Measurements from ENCODE around the gene GLTPD2. TPM values are rescaled to one million over a fixed set of nuclear protein-coding genes. Genes with fewer than 3 reads are reported as not detected.
A peak's percentile ranks its signal among the peaks of the same experiment; 100 is the strongest.

Gene GLTPD2
- total and polyA plus RNA-seq, 2 experiments from 2014 or later = 0.50 to 2.2 TPM

DNA sequence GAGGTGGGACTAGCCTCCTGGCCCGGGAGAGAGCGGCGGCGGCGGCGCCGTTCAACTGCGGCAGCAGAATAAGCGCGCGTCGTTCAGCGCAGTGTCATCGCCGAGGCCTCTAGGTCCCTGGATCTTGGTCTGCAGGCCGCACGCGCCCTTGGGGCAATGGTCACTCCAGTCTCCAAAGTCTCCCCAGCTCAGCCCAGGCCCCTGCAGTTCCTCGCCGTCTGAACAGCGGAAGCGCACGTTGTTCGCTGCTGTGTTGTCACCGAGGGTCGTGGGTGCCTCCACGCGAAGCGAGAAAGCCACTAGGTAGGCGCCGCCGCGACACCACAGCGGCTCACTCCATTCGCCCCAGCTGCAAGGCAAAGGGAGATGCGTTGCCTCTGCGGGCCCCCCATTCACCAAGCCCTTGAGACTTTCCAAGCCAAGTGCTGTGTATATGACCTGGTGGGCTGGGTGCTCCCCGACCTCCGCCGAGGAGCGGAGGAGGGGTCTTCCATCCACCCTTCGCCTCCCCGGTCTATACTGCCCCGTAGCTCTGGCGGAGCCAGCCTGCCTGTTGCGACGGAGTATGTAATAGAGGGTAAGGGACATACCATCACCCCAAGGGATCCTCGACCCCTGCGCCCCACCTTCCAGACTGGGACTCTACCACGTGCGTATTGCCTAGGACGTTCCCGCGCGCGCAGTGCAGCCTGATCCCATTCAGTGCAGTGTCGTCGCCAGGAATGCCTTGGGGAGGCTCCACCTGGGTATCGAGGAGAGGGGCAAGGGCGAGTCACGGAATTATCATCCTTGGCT lies 3.3 kb upstream of the GLTPD2 start:
- Histone ChIP-seq H3F3A (ENCODE audit: insufficient read depth) (peaks cover 12% of the 10 kb centered on the region), H3K4me2 (ENCODE audit: unreplicated experiment) (peak overlapping the region; percentile 88), H3K79me2 (ENCODE audit: insufficient read depth) (no peaks in the 10 kb centered on the region), H3K4me3 (peak overlapping the region; percentile 64), H3K9ac (peak overlapping the region; percentile 6; the same call in 1 of the 2 replicates), H3K36me3 (ENCODE audit: low read depth) (no peaks in the 10 kb centered on the region), H3K9me2 (ENCODE audit: insufficient read depth) (no peaks in the 10 kb centered on the region), H4K20me1 (ENCODE audit: insufficient read depth) (no peaks in the 10 kb centered on the region), H3K27ac (no peak overlapping the region), H3K9me3 (ENCODE audit: low read depth) (no peaks in the 10 kb centered on the region), H2AFZ (peak overlapping the region; percentile 84), H3K27me3 (replicated peaks; ENCODE audit: insufficient read depth) (peaks cover 23% of the 10 kb centered on the region), H3K4me1 (ENCODE audit: insufficient read depth) (peaks cover 19% of the 10 kb centered on the region; the same call in 1 of the 2 replicates)
- WGBS, 2 experiments (ENCODE audit: low coverage in 1 of 2, low lambda C conversion rate in 2 of 2, missing lambda C conversion rate in 2 of 2) = 10 to 15% methylated on average over 52 to 61 of the region's 61 CpGs
- DNase-seq = peak; percentile 50
- in situ Hi-C loops (cut with MboI) = no loop called here
- TF ChIP-seq EZH2 (IDR thresholded peaks at IDR 0.05; ENCODE audit: insufficient read depth, poor library complexity, severe bottlenecking) (no peak), EZH2phosphoT487 (IDR thresholded peaks at IDR 0.05; ENCODE audit: insufficient read depth, low read depth) (no peak)

DNA sequence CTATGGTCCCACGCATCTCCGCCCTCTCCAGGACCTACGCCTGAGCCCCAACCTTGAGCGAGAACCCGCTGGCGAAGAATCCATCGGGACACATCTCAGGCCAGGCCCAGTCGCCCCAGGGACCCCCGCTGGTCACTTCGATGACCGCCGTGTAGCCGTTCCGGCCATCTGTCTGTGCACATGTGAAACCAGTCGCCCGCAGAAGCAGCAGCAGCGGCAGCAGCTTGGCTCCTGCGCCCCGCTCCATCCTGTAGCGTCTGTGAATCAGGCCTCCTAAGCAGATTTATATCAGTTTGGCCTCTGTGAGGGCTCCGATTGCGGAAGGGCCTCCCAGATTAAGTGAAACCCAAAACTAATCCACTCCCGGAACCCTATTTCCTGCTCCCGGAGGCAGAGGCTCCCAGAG lies 2.7 kb upstream of the GLTPD2 start, which contains the start of gene VMO1:
Gene VMO1, minus strand, starts transcription at position 259 of the 406 bp plus-strand sequence. Its CDS starts 12 bp downstream, at position 247.
- Histone ChIP-seq H3K79me2 (ENCODE audit: insufficient read depth) (no peaks in the 10 kb centered on the region), H3K4me3 (peak within 1 kb of the TSS; percentile 64), H4K20me1 (ENCODE audit: insufficient read depth) (no peaks in the 10 kb centered on the region), H3K4me2 (ENCODE audit: unreplicated experiment) (peak within 1 kb of the TSS; percentile 88), H3K9me3 (ENCODE audit: low read depth) (no peaks in the 10 kb centered on the region), H3K27me3 (replicated peaks; ENCODE audit: insufficient read depth) (peaks cover 23% of the 10 kb centered on the region), H3K9ac (peak within 1 kb of the TSS; percentile 50), H3K36me3 (ENCODE audit: low read depth) (no peaks in the 10 kb centered on the region), H3K9me2 (ENCODE audit: insufficient read depth) (no peaks in the 10 kb centered on the region), H3K4me1 (ENCODE audit: insufficient read depth) (peaks cover 19% of the 10 kb centered on the region; the same call in 1 of the 2 replicates), H3K27ac (no peak within 1 kb of the TSS), H3F3A (ENCODE audit: insufficient read depth) (peaks cover 15% of the 10 kb centered on the region), H2AFZ (peak within 1 kb of the TSS; percentile 84)
- peak; percentile 69 for DNase-seq
- in situ Hi-C loops (cut with MboI) = no loop called here
- 11% methylated on average over 24 of the region's 24 CpGs for WGBS, 2 experiments (ENCODE audit: low coverage in 1 of 2, low lambda C conversion rate in 2 of 2, missing lambda C conversion rate in 2 of 2)
- TF ChIP-seq EZH2 (IDR thresholded peaks at IDR 0.05; ENCODE audit: insufficient read depth, poor library complexity, severe bottlenecking) (no peak), EZH2phosphoT487 (IDR thresholded peaks at IDR 0.05; ENCODE audit: insufficient read depth, low read depth) (no peak)

DNA sequence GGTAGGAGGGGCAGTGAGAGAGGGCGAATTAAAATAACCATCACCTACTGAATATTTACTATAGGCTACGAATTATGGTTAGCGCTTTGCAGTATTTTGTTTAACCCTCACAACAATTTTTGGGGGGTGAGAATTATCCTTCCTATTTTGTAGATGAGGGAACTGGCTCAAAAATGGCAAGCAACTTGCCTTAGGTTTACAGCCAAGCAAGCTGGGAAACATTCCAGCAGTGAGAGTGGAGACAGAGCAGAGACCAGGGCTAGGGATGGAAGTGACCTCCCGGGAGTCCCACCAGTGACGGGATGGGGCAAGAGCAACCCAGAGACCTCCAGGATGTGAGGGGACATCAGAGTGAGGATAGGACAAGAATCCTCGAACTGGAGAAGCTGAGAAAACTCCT lies 2.2 kb upstream of the GLTPD2 start:
- peak; percentile 21 for DNase-seq
- peaks cover 19% of the 10 kb centered on the region; the same call in 1 of the 2 replicates for H3K4me1 ChIP-seq (ENCODE audit: insufficient read depth)
- H4K20me1 ChIP-seq (ENCODE audit: insufficient read depth) = no peaks in the 10 kb centered on the region
- H3K36me3 ChIP-seq (ENCODE audit: low read depth) = no peaks in the 10 kb centered on the region
- no peaks in the 10 kb centered on the region for H3K79me2 ChIP-seq (ENCODE audit: insufficient read depth)
- TF ChIP-seq EZH2 (IDR thresholded peaks at IDR 0.05; ENCODE audit: insufficient read depth, poor library complexity, severe bottlenecking) (no peak), EZH2phosphoT487 (IDR thresholded peaks at IDR 0.05; ENCODE audit: insufficient read depth, low read depth) (no peak)
- in situ Hi-C loops (cut with MboI) = no loop called here
- H3K27me3 ChIP-seq (replicated peaks; ENCODE audit: insufficient read depth) = peaks cover 23% of the 10 kb centered on the region
- 22 to 25% methylated on average over 6 of the region's 6 CpGs for WGBS, 2 experiments (ENCODE audit: low coverage in 1 of 2, low lambda C conversion rate in 2 of 2, missing lambda C conversion rate in 2 of 2)
- H3K9ac ChIP-seq = peak overlapping the region; percentile 6; the same call in 1 of the 2 replicates
- H3K4me3 ChIP-seq = peak overlapping the region; percentile 64
- no peaks in the 10 kb centered on the region for H3K9me3 ChIP-seq (ENCODE audit: low read depth)
- peak overlapping the region; percentile 88 for H3K4me2 ChIP-seq (ENCODE audit: unreplicated experiment)
- no peaks in the 10 kb centered on the region for H3K9me2 ChIP-seq (ENCODE audit: insufficient read depth)
- peak overlapping the region; percentile 84 for H2AFZ ChIP-seq
- H3F3A ChIP-seq (ENCODE audit: insufficient read depth) = peaks cover 15% of the 10 kb centered on the region
- no peak overlapping the region for H3K27ac ChIP-seq

DNA sequence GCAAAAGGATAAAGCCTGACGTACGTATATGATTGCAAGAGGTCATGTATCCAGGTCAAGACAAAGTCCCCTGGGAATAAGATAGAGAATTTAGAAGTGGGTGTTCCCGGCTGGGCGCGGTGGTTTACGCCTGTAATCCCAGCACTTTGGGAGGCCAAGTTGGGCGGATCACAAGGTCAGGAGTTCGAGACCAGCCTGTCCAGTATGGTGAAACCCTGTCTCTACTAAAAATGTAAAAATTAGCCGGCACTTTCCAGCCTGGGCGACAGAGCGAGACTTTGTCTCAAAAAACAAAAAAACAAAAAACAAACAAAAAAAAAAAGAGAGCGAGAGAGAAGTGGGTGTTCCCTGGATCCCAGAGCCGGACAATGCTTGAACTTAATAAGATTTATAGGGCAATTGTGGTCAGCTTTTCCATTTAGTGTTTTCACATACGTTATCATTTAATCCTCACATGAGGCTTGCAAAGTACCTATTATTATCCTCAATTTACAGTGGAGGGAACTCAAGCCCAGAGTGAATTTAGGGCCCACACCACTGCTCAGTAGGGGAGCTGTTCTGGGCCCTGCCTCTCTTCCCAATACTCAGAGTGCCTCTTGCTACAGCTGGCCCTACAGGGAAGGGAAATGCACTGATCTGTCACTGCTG lies 481 bp upstream of the GLTPD2 start:
- H3K4me3 ChIP-seq = no peak overlapping the region
- H3K27me3 ChIP-seq (replicated peaks; ENCODE audit: insufficient read depth) = peaks cover 11% of the 10 kb centered on the region; the same call in 1 of the 2 replicates
- H3K36me3 ChIP-seq (ENCODE audit: low read depth) = no peaks in the 10 kb centered on the region
- H3K79me2 ChIP-seq (ENCODE audit: insufficient read depth) = no peaks in the 10 kb centered on the region
- no peak overlapping the region for H3K4me2 ChIP-seq (ENCODE audit: unreplicated experiment)
- no peak overlapping the region for H3K9ac ChIP-seq
- no peak overlapping the region for H3K27ac ChIP-seq
- peaks cover 15% of the 10 kb centered on the region for H3F3A ChIP-seq (ENCODE audit: insufficient read depth)
- H4K20me1 ChIP-seq (ENCODE audit: insufficient read depth) = no peaks in the 10 kb centered on the region
- DNase-seq = no peak
- 86% methylated on average over 14 of the region's 14 CpGs for WGBS, 2 experiments (ENCODE audit: low coverage in 1 of 2, low lambda C conversion rate in 2 of 2, missing lambda C conversion rate in 2 of 2)
- in situ Hi-C loops (cut with MboI) = no loop called here
- no peaks in the 10 kb centered on the region for H3K9me3 ChIP-seq (ENCODE audit: low read depth)
- H2AFZ ChIP-seq = no peak overlapping the region
- peaks cover 19% of the 10 kb centered on the region; the same call in 1 of the 2 replicates for H3K4me1 ChIP-seq (ENCODE audit: insufficient read depth)
- no peaks in the 10 kb centered on the region for H3K9me2 ChIP-seq (ENCODE audit: insufficient read depth)
- TF ChIP-seq EZH2phosphoT487 (IDR thresholded peaks at IDR 0.05; ENCODE audit: insufficient read depth, low read depth) = no peak
- no peak for TF ChIP-seq EZH2 (IDR thresholded peaks at IDR 0.05; ENCODE audit: insufficient read depth, poor library complexity, severe bottlenecking)

All from GM23248 (cell line).